ENCODE data around the gene RPL35A. TPM values are rescaled to one million over a fixed set of nuclear protein-coding genes. Genes with fewer than 3 reads are reported as not detected.

Gene RPL35A
- total RNA-seq, 1 donor from 2014 or later = 1,252 TPM

Other genes starting within 250 kb of the RPL35A start
- gene RUBCN, start 213.3 kb upstream of the RPL35A start, total RNA-seq = 22.2 to 24.5 TPM (median 22.9 TPM) in 3 replicates
- gene FYTTD1, start 200.3 kb upstream of the RPL35A start, total RNA-seq = 57.1 to 62.7 TPM (median 62.2 TPM) in 3 replicates
- 71.8 to 83.1 TPM (median 82.6 TPM) in 3 replicates for gene LRCH3, start 158.9 kb upstream of the RPL35A start, total RNA-seq
- 5.7 to 8.0 TPM (median 6.0 TPM) in 3 replicates for gene LMLN, start 10.0 kb downstream of the RPL35A start, total RNA-seq

Measured in mesothelial cell of epicardium (in vitro differentiated cells).